LNCaP clone FGC (cell line): Measurements from ENCODE around the gene RAB8A.

Source experiments
- DNase-seq: peaks from one replicate; pipeline ENCODE4 v3.0.0-alpha.2; 2011; ENCODE audit warnings: low read depth
- H3K4me3 ChIP-seq: 2 replicates; pipeline ENCODE4 v1.5.1; 2011; ENCODE audit warnings: mild to moderate bottlenecking, low read depth, low read length, control low read depth
- TF ChIP-seq, protein P1 (sequence below): IDR thresholded peaks from 2 replicates; pipeline ENCODE4 v1.5.1; 2012; ENCODE audit warnings: mild to moderate bottlenecking; ENCODE audit not compliant: control insufficient read depth, insufficient read depth; ENCODE audit errors: extremely low read depth

Gene RAB8A

DNA sequence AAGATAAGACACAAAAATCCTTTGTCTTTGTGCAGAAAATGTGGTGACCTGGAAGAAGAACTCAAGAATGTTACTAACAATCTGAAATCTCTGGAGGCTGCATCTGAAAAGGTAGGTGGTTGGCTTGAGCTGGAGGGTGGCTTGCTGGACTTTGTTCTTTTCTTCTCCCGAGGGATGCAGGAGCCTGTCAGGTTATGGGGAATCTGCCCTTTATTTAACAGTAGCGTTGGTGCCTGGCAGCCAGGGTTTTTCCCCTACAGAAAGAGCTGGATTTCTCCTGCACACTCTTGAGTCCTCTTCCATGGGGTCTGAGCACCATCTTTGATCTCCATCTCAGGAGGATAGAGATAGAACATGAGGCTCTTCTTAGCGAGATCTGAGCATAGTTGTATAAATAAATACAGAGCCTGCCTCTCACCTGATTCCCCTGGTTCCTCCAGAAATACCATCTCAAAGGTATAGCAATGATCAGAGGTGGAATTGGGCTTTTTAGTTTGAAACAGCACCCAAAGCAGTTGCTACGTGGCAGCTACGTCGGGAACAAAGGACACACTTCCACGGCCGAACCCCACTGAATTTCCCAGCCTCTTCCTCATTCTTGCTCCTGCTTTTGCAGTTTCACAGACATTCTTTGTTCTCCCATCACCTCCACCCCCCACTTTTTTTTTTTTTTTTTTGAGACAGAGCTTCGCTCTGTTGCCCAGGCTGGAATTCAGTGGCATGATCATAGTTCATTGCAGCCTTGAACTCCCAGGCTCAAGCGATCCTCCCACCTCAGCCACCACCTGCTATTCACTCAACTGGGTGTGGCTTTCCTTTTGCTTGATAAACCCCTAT is 22.5 kb upstream of the RAB8A start:
- TF ChIP-seq, protein P1, sequence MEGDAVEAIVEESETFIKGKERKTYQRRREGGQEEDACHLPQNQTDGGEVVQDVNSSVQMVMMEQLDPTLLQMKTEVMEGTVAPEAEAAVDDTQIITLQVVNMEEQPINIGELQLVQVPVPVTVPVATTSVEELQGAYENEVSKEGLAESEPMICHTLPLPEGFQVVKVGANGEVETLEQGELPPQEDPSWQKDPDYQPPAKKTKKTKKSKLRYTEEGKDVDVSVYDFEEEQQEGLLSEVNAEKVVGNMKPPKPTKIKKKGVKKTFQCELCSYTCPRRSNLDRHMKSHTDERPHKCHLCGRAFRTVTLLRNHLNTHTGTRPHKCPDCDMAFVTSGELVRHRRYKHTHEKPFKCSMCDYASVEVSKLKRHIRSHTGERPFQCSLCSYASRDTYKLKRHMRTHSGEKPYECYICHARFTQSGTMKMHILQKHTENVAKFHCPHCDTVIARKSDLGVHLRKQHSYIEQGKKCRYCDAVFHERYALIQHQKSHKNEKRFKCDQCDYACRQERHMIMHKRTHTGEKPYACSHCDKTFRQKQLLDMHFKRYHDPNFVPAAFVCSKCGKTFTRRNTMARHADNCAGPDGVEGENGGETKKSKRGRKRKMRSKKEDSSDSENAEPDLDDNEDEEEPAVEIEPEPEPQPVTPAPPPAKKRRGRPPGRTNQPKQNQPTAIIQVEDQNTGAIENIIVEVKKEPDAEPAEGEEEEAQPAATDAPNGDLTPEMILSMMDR: no peak
- H3K4me3 ChIP-seq: no peak overlapping the region
- no peak for DNase-seq

DNA sequence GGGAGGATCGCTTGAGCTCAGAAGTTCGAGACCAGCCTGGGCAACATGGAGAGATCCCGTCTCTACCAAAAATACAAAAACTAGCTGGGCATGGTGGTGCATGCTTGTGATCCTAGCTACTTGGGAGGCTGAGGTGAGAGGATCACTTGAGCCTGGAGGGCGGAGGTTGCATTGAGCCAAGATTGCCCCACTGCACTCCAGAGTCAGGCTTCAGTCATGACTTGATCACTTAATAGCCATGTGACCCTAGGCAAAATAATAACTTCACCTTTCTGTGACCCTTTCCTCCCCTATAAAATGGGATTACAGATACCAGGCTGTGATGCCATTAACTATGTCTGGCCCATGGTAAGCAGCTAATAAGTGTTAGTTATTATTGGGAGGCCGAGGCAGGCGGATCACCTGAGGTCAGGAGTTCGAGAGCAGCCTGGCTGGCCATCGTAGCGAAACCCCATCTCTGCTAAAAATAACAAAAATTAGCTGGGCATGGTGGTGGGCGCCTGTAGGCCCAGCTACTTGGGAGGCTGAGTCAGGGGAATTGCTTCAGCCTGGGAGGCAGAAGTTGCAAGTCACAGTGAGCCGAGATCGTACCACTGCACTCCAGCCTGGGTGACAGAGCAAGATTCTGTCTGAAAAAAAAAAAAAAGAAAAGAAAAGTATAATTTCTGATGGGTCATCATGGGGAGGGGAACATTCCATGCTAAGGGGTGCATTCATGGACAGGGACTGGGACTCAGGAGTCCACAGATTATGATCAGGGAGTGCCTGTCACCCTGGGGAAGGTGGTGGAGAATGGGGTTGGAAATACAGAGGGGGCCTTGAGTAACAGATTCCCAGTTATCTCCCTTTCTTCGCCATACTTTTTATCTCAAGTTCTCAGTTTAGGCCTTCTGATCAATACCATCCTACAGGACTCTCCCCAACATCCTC is 19.9 kb upstream of the RAB8A start:
- TF ChIP-seq, protein P1: no peak
- H3K4me3 ChIP-seq: no peak overlapping the region
- DNase-seq: no peak

DNA sequence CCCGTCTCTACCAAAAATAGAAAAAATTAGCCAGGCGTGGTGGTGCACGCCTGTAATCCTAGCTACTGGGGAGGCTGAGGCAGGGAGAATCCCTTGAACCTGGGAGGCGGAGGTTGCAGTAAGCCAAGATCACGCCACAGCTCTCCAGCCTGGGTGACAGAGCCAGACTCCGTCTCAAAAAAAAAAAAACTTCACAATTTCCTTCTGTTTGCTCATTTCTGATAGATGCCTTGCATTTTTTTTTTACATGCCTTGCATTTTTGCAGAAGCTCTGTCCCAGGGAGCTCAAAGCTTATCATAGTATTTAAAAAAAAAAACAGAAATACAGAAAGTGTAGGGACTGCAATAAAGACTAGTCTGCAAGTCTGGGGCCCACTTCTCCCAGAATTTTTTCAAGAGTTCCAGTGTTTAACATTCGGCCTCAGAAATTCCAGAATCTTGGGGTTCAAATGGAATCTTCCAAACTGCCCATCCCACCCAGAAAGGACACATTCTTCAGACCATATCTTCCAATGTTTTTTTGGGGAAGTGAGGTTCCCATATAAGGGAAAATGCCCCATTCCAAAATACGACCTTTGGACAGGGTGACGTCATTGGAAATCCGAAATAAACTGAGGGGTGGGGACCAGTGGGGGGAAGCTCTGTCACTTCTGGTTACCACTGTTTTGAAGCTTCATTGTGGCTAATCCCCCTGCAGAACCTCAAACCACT is 17.2 kb upstream of the RAB8A start:
- H3K4me3 ChIP-seq: no peak overlapping the region
- TF ChIP-seq, protein P1: no peak
- no peak for DNase-seq

DNA sequence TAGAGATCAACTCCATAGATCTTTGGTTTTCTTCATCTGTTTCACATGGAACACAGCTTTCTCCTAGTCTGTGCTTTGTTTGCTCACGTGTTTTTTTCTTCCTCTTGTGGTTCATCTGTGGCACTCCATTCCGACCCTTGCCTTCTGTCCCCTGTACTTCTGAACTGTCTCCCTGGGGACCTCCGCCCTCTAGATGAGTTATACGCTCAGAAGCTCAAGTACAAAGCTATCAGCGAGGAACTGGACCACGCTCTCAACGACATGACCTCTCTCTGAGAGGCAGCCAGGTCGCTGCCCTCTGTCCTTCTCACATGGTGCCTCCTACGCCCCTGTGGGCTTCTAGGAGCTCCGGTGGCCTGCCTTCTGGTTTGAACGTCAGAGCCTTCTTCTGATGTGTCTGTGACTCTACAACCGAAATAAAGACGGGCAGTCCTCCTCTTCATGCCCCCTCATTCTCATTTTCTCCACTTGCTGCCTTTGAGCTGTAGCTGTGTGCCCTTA is 16.6 kb upstream of the RAB8A start:
- H3K4me3 ChIP-seq: no peak overlapping the region
- DNase-seq: no peak

DNA sequence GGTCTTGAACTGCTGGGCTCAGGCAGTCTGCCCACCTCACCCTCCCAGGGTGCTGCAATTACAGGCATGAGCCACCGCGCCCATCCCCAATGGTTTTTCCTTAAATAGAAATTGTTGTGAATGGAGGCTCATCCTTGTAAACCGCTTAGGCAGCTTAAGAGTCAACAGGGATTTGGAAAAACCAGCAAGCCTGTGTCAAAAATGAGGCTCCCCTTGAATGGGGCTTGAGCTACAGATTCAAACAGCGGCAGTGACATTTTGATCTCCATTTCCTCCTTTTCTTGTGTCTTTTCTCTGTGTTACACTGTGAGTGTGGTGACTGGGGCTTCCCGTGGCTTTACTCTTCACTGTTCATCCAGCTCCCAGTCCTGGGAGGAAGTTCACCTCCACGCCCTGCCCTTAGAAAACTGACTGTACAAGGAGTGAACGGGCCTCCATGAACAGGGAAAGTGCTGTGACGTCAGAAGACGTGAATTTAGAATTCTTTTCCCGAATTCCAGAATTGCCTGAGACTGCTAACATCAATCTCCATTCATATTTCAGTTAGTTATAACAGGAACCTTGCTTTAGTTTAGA is 15.3 kb upstream of the RAB8A start:
- DNase-seq: no peak
- no peak overlapping the region for H3K4me3 ChIP-seq
- TF ChIP-seq, protein P1: no peak

More for the DNA sequence above, 16.6 kb upstream of the RAB8A start:
- TF ChIP-seq, protein P1: no peak

DNA sequence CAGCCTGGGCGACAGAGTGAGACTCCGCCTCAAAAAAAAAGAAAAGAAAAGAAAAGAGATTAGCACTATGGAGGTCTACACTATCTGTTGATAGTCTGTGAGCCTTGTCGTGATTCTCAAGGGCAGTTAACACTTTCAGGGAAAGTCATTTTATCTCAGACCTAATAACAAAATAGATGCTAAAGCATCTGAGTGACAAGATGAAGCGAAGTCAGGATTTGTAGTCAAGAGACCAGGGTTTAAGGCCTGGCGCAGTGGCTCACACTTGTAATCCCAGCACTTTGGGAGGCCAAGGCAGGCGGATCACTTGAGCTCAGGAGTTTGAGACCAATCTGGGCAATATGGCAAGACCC is 13.3 kb upstream of the RAB8A start:
- H3K4me3 ChIP-seq: no peak overlapping the region
- TF ChIP-seq, protein P1: no peak
- DNase-seq: no peak
